IMR-90 (cell line): ENCODE measurements around the gene SFT2D2. TPM values are rescaled to one million over a fixed set of nuclear protein-coding genes. Genes with fewer than 3 reads are reported as not detected.

Experiments
- ATAC-seq: fragments of 200-7000 bp; cut with Tn5 transposase; 2 replicates; pipeline ENCODE4 v1.9.1; 2020; ENCODE audit warnings: low read depth, mild to moderate bottlenecking, moderate library complexity
- BruUV-seq: library from RNA; stranded (reverse); fragments of 400-500 nt; replicated peaks from 2 replicates; lab custom pipeline; 2021; lab: Mats Ljungman, UMichigan
- CTCF ChIA-PET: fragments of 300-600 bp; formaldehyde crosslinking; extraction: SDS; loops from one replicate; lab custom pipeline; 2021; ENCODE audit warnings: antibody characterized with exemption; lab: Yijun Ruan, JAX
- POLR2A ChIA-PET: fragments of 300-600 bp; sonication (Branson Sonifier 250); formaldehyde crosslinking; loops from one replicate; lab custom pipeline; 2022; ENCODE audit warnings: antibody characterized with exemption; ENCODE audit not compliant: unreplicated experiment; lab: Charles Lee
- DNase-seq: peaks from one replicate; pipeline ENCODE4 v3.0.0; 2013
- H2AFZ ChIP-seq: replicated peaks from 2 replicates; pipeline ENCODE3; 2013; ENCODE audit warnings: low read length, mild to moderate bottlenecking; ENCODE audit not compliant: poor library complexity
- H2AK5ac ChIP-seq: 2 replicates; pipeline ENCODE4 v1.6.1; 2013; ENCODE audit warnings: low read depth, low read length, inconsistent platforms
- H2AK9ac ChIP-seq: replicated peaks from 2 replicates; pipeline ENCODE3; 2013; ENCODE audit warnings: mild to moderate bottlenecking, low read depth, low read length, moderate library complexity; ENCODE audit not compliant: poor library complexity
- H2BK120ac ChIP-seq: 2 replicates; pipeline ENCODE4 v1.6.1; 2013; ENCODE audit warnings: low read depth, low read length, inconsistent platforms
- H2BK15ac ChIP-seq: 3 replicates; pipeline ENCODE4 v1.6.1; 2013; ENCODE audit warnings: low read depth, low read length, inconsistent platforms
- H2BK20ac ChIP-seq: 2 replicates; pipeline ENCODE4 v1.6.1; 2013; ENCODE audit warnings: low read depth, mild to moderate bottlenecking, inconsistent platforms, low read length, moderate library complexity
- H2BK5ac ChIP-seq: 2 replicates; pipeline ENCODE4 v1.6.1; 2013; ENCODE audit warnings: mild to moderate bottlenecking, low read depth, low read length, inconsistent platforms; ENCODE audit not compliant: poor library complexity, severe bottlenecking
- H3K14ac ChIP-seq: replicated peaks from 2 replicates; pipeline ENCODE4 v1.6.1; 2013; ENCODE audit warnings: low read depth, low read length, inconsistent platforms
- H3K18ac ChIP-seq: 2 replicates; pipeline ENCODE4 v1.6.1; 2013; ENCODE audit warnings: low read depth, low read length, control low read depth
- H3K23ac ChIP-seq: 2 replicates; pipeline ENCODE4 v1.6.1; 2013; ENCODE audit warnings: low read depth, low read length, inconsistent platforms
- H3K27ac ChIP-seq: 2 replicates; pipeline ENCODE4 v1.5.1; 2013; ENCODE audit warnings: mild to moderate bottlenecking, control low read depth, low read length; ENCODE audit not compliant: insufficient read depth
- H3K27me3 ChIP-seq: 2 replicates; pipeline ENCODE4 v1.6.1; 2013; ENCODE audit warnings: low read length; ENCODE audit not compliant: control insufficient read depth, insufficient read depth
- H3K36me3 ChIP-seq: 2 replicates; pipeline ENCODE4 v1.6.1; 2013; ENCODE audit warnings: low read length, mixed read lengths; ENCODE audit not compliant: control insufficient read depth, insufficient read depth
- H3K4ac ChIP-seq: 2 replicates; pipeline ENCODE4 v1.6.1; 2013; ENCODE audit warnings: low read depth, low read length, inconsistent platforms
- H3K4me1 ChIP-seq: 2 replicates; pipeline ENCODE4 v1.6.1; 2013; ENCODE audit warnings: low read length, mixed read lengths; ENCODE audit not compliant: control insufficient read depth, insufficient read depth
- H3K4me2 ChIP-seq: 2 replicates; pipeline ENCODE4 v1.6.1; 2013; ENCODE audit warnings: low read depth, mild to moderate bottlenecking, control low read depth, low read length, moderate library complexity
- H3K4me3 ChIP-seq: 2 replicates; pipeline ENCODE4 v1.5.1; 2013; ENCODE audit warnings: low read depth, mild to moderate bottlenecking, control low read depth, low read length, moderate library complexity; ENCODE audit not compliant: insufficient read depth
- H3K56ac ChIP-seq: 2 replicates; pipeline ENCODE4 v1.6.1; 2013; ENCODE audit warnings: low read length, inconsistent platforms; ENCODE audit not compliant: insufficient read depth; ENCODE audit errors: extremely low read depth
- H3K79me1 ChIP-seq, 2 experiments: 2 replicates each; pipeline ENCODE4 v1.6.1; 2013; ENCODE audit warnings: low read length in 2 of 2, inconsistent platforms in 1 of 2, low read depth in 1 of 2
- H3K9ac ChIP-seq: 2 replicates; pipeline ENCODE4 v1.6.1; 2013; ENCODE audit warnings: low read depth, low read length, control low read depth
- H3K9me1 ChIP-seq: 2 replicates; pipeline ENCODE4 v1.6.1; 2013; ENCODE audit warnings: low read length, inconsistent platforms; ENCODE audit not compliant: insufficient read depth
- H3K9me3 ChIP-seq: 2 replicates; pipeline ENCODE4 v1.6.1; 2013; ENCODE audit warnings: low read length; ENCODE audit not compliant: control insufficient read depth, insufficient read depth
- H4K20me1 ChIP-seq: 2 replicates; pipeline ENCODE4 v1.6.1; 2013; ENCODE audit warnings: low read length, inconsistent platforms; ENCODE audit not compliant: insufficient read depth
- H4K5ac ChIP-seq: 2 replicates; pipeline ENCODE4 v1.6.1; 2013; ENCODE audit warnings: mild to moderate bottlenecking, low read depth, low read length, control low read depth
- H4K8ac ChIP-seq, 2 experiments: 2 replicates each; pipeline ENCODE4 v1.6.1; 2013; ENCODE audit warnings: low read depth in 2 of 2, low read length in 2 of 2, control low read depth in 1 of 2, inconsistent platforms in 1 of 2
- H4K91ac ChIP-seq: 2 replicates; pipeline ENCODE4 v1.6.1; 2013; ENCODE audit warnings: low read depth, low read length, inconsistent platforms; ENCODE audit not compliant: insufficient read depth
- CEBPB ChIP-seq: IDR thresholded peaks from 2 replicates; pipeline ENCODE4 v1.6.1; 2012; ENCODE audit warnings: low read depth, low read length, improper control_type of control experiment
- CTCF ChIP-seq: conservative IDR thresholded peaks from 2 replicates; pipeline ENCODE4 v1.5.1; 2012; ENCODE audit warnings: mild to moderate bottlenecking, low read depth, low read length, improper control_type of control experiment
- ELK1 ChIP-seq: fragments of 150-350 bp; IDR thresholded peaks from 2 replicates; pipeline ENCODE4 v1.6.1; 2016; ENCODE audit warnings: low read depth, mild to moderate bottlenecking, low read length, moderate library complexity, borderline replicate concordance
- FOS ChIP-seq: fragments of 150-350 bp; IDR thresholded peaks from 2 replicates; pipeline ENCODE4 v1.6.1; 2016; ENCODE audit warnings: low read depth, low read length
- MXI1 ChIP-seq: IDR thresholded peaks from 2 replicates; pipeline ENCODE4 v1.6.1; 2012; ENCODE audit warnings: low read depth, mild to moderate bottlenecking, low read length, moderate library complexity, borderline replicate concordance
- NFE2L2 ChIP-seq: fragments of 150-350 bp; IDR thresholded peaks from 2 replicates; pipeline ENCODE4 v1.6.1; 2016; ENCODE audit warnings: low read depth, mild to moderate bottlenecking, low read length
- RAD21 ChIP-seq: IDR thresholded peaks from 2 replicates; pipeline ENCODE4 v1.6.1; 2012; ENCODE audit warnings: low read length, improper control_type of control experiment
- RCOR1 ChIP-seq: IDR thresholded peaks from 2 replicates; pipeline ENCODE4 v1.6.1; 2012; ENCODE audit warnings: mild to moderate bottlenecking, low read length, improper control_type of control experiment; ENCODE audit not compliant: insufficient replicate concordance
- RFX5 ChIP-seq: IDR thresholded peaks from 2 replicates; pipeline ENCODE4 v1.8.0; 2012; ENCODE audit warnings: low read depth, mild to moderate bottlenecking, low read length, moderate library complexity
- SMC3 ChIP-seq: fragments of 150-350 bp; IDR thresholded peaks from 2 replicates; pipeline ENCODE4 v1.6.1; 2016; ENCODE audit warnings: low read depth, mild to moderate bottlenecking, antibody characterized with exemption, low read length, moderate library complexity
- USF2 ChIP-seq: fragments of 150-350 bp; IDR thresholded peaks from 2 replicates; pipeline ENCODE4 v1.6.1; 2017; ENCODE audit warnings: mild to moderate bottlenecking, antibody characterized with exemption, low read length, low read depth
- WGBS, 2 experiments: methylation state at CpG; one replicate each; pipeline versions ENCODE4 v1.1.5 to v1.1.7; 2013; ENCODE audit warnings: missing lambda C conversion rate in 2 of 2; ENCODE audit not compliant: insufficient read length in 1 of 2; ENCODE audit errors: extremely low coverage in 2 of 2; 5-methylcytosine and 5-hydroxymethylcytosine counted together
- dilution Hi-C: fragments of 300-500 bp; cut with HindIII; formaldehyde crosslinking; loops from one replicate; pipeline ENCODE4 v1.14.3; 2018; ENCODE audit warnings: low sequenced_read_pairs; ENCODE audit not compliant: unreplicated experiment
- in situ Hi-C: fragments of 300-500 bp; cut with MboI; formaldehyde crosslinking; loops from 3 replicates; pipeline ENCODE4 v1.14.3; 2019; ENCODE audit warnings: low sequenced_read_pairs, inconsistent platforms, mixed read lengths
- intact Hi-C: fragments of 100-400 bp; cut with micrococcal nuclease; formaldehyde crosslinking; loops from 2 replicates; pipeline ENCODE4 v1.10.0; 2022
- polyA plus RNA-seq, 3 experiments: library from polyadenylated mRNA; depleted of rRNA; stranded (reverse); fragments of >200 nt; gene quantifications; 2 replicates each; pipeline ENCODE4 v1.2.3, GENCODE V29; 2012; ENCODE audit warnings: low replicate concordance in 1 of 3
- total RNA-seq: library from RNA; depleted of rRNA; stranded (reverse); fragments of >200 nt; gene quantifications from 2 replicates; pipeline ENCODE4 v1.2.3, GENCODE V29; 2012

Gene SFT2D2
- total and polyA plus RNA-seq, 2 of the 4 experiments (the other 2 are of a cell fraction), result 11.1 to 37.6 TPM

GRCh38 chr1:168227620-168228019 lies 1.8 kb downstream of the SFT2D2 start:
- H2AFZ ChIP-seq, result no peak overlapping the region
- no TSS peak for BruUV-seq
- peak overlapping the region; percentile 69 for H4K5ac ChIP-seq
- H3K36me3 ChIP-seq, result peaks cover 9% of the 10 kb centered on the region
- DNase-seq, result no peak
- peaks cover 3% of the 10 kb centered on the region for H3K9me3 ChIP-seq
- H3K9ac ChIP-seq, result peak overlapping the region; percentile 49; the same call in 1 of the 2 replicates
- H2BK5ac ChIP-seq, result peak overlapping the region; percentile 25
- H3K4me1 ChIP-seq, result peaks cover 3% of the 10 kb centered on the region
- TF ChIP-seq ELK1, result no peak
- no peak for TF ChIP-seq USF2
- TF ChIP-seq RFX5, result no peak
- TF ChIP-seq RAD21, result no peak
- no peak for TF ChIP-seq RCOR1
- TF ChIP-seq NFE2L2, result no peak
- TF ChIP-seq CEBPB, result no peak
- no peak for TF ChIP-seq SMC3
- no peak for TF ChIP-seq FOS
- TF ChIP-seq CTCF, result no peak
- no peak for TF ChIP-seq MXI1
- no peak overlapping the region for H3K14ac ChIP-seq
- no peaks in the 10 kb centered on the region; the same call in 1 of the 2 replicates for H3K27me3 ChIP-seq
- peak overlapping the region; percentile 21; the same call in 1 of the 2 replicates for H3K23ac ChIP-seq
- CTCF ChIA-PET, result interaction anchor here (0.6 to 0.8 kb wide), 2 partner anchors 41 to 1161 kb away, joined by 3 read pairs; no protein-coding TSS in a partner anchor
- WGBS, 2 experiments, result 64% methylated on average over 2 of the region's 7 CpGs; no CpG with 5 or more reads in 1 of the 2 experiments
- dilution Hi-C loops, result no loop called here
- H4K20me1 ChIP-seq, result peaks cover 8% of the 10 kb centered on the region; the same call in 1 of the 2 replicates
- H3K79me1 ChIP-seq, result peaks cover 32 to 65% of the 10 kb centered on the region in 2 experiments
- peaks cover 23% of the 10 kb centered on the region for H3K9me1 ChIP-seq
- no peak overlapping the region for H3K56ac ChIP-seq
- H3K18ac ChIP-seq, result peak overlapping the region; percentile 52; the same call in 1 of the 2 replicates
- H3K4me3 ChIP-seq, result no peak overlapping the region; the same call in 1 of the 2 replicates
- H2AK9ac ChIP-seq, result no peak overlapping the region
- H3K27ac ChIP-seq, result peak overlapping the region; percentile 60; the same call in 1 of the 2 replicates
- in situ Hi-C loops, result no loop called here
- no peak overlapping the region for H2BK20ac ChIP-seq
- H4K91ac ChIP-seq, result no peak overlapping the region
- no peak overlapping the region for H2BK120ac ChIP-seq
- no peak for ATAC-seq
- H3K4me2 ChIP-seq, result peak overlapping the region; percentile 95
- H3K4ac ChIP-seq, result no peak overlapping the region
- intact Hi-C loops, result loop anchor here (2.0 to 5.0 kb wide), 4 partner anchors 47 to 507 kb away; partner anchors contain the start of genes DCAF6, MPC2 and MPZL1
- POLR2A ChIA-PET, result interaction anchor here (0.6 kb wide), 1 partner anchor 11 kb away, joined by 3 read pairs; no protein-coding TSS in a partner anchor
- H2AK5ac ChIP-seq, result no peak overlapping the region
- H4K8ac ChIP-seq, result 0 out of 4 replicates have a peak overlapping the region, but pooled peaks of 1 of the 2 experiments have one; percentile 6
- H2BK15ac ChIP-seq, result no peak overlapping the region
